Measurements from ENCODE around the gene FGF14. TPM values are rescaled to one million over a fixed set of nuclear protein-coding genes. Genes with fewer than 3 reads are reported as not detected.

The FGF14 gene
- total and polyA plus RNA-seq, 2 experiments from 2014 or later: 0.03 TPM; not detected in 1

- peaks cover 2% of the 10 kb centered on the region for H3K27me3 Mint-ChIP-seq (ENCODE audit: insufficient read depth, low read depth, poor library complexity)
- no peaks in the 10 kb centered on the region for H3F3A ChIP-seq (replicated peaks; ENCODE audit: low read depth)
- H3K4me3 Mint-ChIP-seq: no peak overlapping the region
- H3K4me1 ChIP-seq (ENCODE audit: insufficient read depth): no peaks in the 10 kb centered on the region
- H4K20me1 ChIP-seq (replicated peaks; ENCODE audit: insufficient read depth): no peaks in the 10 kb centered on the region
- TF ChIP-seq CTCF (conservative IDR thresholded peaks at IDR 0.05; ENCODE audit: low read depth in 2 of 2) (no peak), CREB1 (CRISPR knock-in tag; IDR thresholded peaks at IDR 0.05; ENCODE audit: low read depth) (no peak), REST (IDR thresholded peaks at IDR 0.05; ENCODE audit: unreplicated experiment) (no peak), POLR2AphosphoS5 (IDR thresholded peaks at IDR 0.05; ENCODE audit: low read depth) (no peak), ZNF462 (CRISPR knock-in tag; IDR thresholded peaks at IDR 0.05) (no peak), JUNB (IDR thresholded peaks at IDR 0.05; ENCODE audit: unreplicated experiment) (no peak), ZNF331 (CRISPR knock-in tag; IDR thresholded peaks at IDR 0.05; ENCODE audit: low read depth) (no peak)
- H3K27me3 ChIP-seq (ENCODE audit: insufficient read depth): no peaks in the 10 kb centered on the region
- ATAC-seq (peak; percentile 59), DNase-seq (ENCODE audit: low spot score) (peak; percentile 5)
- peaks cover 8% of the 10 kb centered on the region; the same call in 2 of the 3 replicates for H3K4me1 Mint-ChIP-seq
- H3K79me2 ChIP-seq (replicated peaks; ENCODE audit: insufficient read depth): no peaks in the 10 kb centered on the region
- no peaks in the 10 kb centered on the region for H3K36me3 ChIP-seq (ENCODE audit: insufficient read depth)
- 0 out of 2 replicates have a peak, but pooled peaks cover 3% of the 10 kb centered on the region for H3K9me2 ChIP-seq (ENCODE audit: insufficient read depth)
- H3K9me3 Mint-ChIP-seq: no peaks in the 10 kb centered on the region
- H2AFZ ChIP-seq: no peak overlapping the region
- H3K27ac ChIP-seq (ENCODE audit: low read depth): no peak overlapping the region
- H3K4me2 ChIP-seq: no peak overlapping the region
- H3K36me3 Mint-ChIP-seq (ENCODE audit: low read depth): no peaks in the 10 kb centered on the region
- no peak overlapping the region for H3K4me3 ChIP-seq
- H3K27ac Mint-ChIP-seq: no peak overlapping the region
These were observed 124.6 kb downstream of the FGF14 start for GRCh38 chr13:102277286-102277685.

Data from GM23338 (cell line).